Ramos (cell line): ENCODE data around the gene RALY.

ENCODE experiments used
- in situ Hi-C: fragments of 300-500 bp; cut with MboI; formaldehyde crosslinking; loops from one replicate; pipeline ENCODE4 v1.14.3; 2022; ENCODE audit warnings: low sequenced_read_pairs; ENCODE audit not compliant: unreplicated experiment

The RALY gene

DNA sequence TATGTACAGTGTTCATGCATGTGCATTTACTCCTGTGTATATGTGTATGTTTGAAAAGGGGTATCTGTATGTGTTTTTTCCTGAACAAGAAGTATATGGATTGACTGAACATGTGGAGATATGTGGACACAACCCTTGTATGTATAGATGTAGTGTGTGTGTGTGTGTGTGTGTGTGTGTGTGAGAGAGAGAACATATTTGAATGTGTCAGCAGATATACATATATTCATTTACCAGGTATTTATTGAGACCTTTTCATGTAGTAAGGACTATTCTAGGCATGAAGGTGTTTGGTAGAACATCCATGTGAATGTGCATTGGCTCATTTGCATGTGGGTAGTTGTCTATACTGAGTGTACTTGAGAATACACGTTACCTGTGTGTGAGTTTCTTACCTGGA, 79.1 kb downstream of the RALY start:
- in situ Hi-C loops = no loop called here

DNA sequence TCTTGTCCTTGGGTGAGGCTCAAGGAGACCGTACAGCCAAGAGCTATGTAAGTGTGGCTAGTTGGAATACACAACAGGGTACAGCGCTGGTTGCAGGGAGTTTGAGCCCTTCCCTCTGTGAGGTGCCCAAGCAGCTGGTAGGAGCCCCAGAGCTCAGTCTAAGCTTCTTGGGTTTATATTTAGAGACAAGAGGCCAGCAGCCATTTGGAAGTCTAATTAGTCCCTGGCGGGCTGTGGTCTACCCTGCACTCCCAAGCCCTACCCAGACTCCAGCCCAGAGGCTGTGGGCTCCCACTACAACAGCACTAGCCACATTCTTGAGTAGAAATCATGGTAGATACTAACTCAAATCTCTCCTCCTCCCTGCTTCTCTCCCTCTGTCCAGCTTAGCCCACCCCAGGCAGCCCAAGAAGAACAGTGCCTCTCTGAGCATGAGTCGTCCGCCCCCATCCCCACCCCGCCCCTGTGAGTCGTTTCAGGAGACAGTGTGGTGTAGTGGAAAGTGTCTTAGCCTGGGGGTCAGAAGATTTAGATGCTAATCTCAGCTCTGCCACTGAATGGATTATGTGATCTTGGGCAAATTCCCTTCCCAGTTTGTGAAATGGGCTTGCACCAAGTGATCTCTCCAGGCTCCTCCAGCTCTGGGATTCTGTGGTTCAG, 80.5 kb downstream of the RALY start:
- in situ Hi-C loops = no loop called here

DNA sequence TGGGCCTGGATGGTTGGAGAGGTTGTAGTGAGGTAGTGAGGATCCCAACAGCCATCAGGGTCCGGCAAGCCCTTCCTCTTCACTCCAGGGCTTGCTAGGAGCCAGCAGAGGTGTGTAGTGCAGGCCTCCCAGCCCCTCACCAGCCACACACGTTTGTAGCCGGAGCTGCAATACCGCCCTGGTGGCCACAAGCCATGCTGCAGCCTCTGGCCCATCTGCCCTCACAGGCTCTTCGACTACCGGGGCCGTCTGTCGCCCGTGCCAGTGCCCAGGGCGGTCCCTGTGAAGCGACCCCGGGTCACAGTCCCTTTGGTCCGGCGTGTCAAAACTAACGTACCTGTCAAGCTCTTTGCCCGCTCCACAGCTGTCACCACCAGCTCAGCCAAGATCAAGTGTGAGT, 81.9 kb downstream of the RALY start:
- in situ Hi-C loops = no loop called here

DNA sequence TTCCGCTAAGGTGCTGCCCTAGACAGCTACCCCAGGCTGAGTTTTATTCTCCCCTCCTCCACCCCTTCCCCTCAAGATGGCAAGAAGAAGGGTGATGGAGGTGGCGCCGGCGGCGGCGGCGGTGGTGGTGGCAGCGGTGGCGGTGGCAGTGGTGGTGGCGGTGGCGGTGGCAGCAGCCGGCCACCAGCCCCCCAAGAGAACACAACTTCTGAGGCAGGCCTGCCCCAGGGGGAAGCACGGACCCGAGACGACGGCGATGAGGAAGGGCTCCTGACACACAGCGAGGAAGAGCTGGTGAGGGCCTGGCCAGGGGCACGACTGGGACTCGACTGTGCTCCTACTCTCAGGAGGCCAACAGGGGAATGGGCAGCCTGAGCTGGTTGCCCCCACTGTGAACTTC, 83.2 kb downstream of the RALY start:
- in situ Hi-C loops = no loop called here

DNA sequence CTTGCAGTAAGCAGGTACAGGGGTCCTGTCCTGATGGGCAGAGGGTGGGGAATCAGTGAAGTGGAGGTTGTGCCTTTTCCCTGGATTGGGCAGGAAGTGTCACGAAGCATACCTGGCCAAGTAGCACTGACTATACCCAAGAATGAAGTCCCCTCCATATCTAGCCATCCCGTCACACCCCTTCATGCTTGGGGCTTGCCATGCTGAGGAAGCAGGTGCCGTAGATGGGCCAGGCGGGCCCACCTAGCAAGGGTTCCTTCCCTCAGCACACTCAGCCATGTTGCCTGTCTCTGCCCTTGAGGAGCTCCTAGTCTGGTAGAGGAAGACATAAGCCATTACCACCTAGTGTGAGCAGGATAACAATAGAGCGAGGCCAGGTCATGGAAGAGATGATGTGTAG, 84.8 kb downstream of the RALY start:
- in situ Hi-C loops = no loop called here

GRCh38 chr20:34079818-34080217, 86.1 kb downstream of the RALY start:
- in situ Hi-C loops = no loop called here

DNA sequence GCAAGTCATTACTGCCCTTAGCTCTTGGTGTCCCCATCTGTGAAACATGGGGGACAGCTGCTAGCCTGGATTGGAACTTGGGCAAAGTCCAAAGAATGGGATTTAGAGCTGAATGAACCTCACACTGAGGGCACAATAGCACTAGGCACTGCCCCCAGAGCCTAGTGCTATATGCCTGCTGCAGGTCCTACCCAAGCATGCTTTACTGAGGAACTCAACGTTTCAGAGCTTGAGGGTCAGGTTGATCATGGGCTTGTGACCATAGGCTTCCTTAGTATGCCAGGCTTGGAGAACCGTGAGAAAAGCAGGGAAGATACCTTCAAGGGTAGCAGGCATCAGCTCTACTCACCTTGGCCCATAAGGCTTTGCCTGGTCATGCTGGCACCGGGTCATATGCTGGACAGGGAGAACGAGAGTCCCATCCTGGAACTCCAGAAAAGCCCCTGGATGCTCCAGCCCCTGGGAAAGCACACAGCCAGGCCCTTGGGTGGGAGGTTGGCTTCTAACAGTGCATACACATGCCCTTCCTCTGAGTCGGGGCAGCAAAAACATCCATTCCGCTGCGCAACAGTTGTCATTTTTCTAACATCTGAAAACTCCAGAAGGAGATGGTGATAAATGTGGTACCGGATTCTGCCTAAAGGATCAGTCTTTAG, 88.6 kb downstream of the RALY start:
- in situ Hi-C loops = no loop called here

DNA sequence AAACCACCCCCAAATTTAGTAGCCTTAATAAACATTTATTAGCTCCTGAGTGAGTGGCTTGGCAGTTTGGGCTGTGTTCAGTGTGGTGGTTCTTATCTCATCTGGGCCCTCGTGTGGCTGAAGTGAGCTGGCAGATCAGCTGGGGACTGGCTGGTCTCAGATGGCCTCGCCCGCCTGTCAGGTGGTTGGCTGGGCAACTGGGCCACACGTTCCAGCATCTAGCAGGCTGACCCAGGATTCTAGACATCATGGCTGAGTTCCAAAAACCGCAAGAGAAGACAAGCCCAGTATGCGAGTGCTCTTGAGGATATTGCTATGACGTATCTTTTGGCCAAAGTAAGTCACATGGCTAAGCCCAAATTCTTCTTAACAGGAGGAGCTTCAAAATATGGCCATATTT, 89.4 kb downstream of the RALY start:
- in situ Hi-C loops = no loop called here

DNA sequence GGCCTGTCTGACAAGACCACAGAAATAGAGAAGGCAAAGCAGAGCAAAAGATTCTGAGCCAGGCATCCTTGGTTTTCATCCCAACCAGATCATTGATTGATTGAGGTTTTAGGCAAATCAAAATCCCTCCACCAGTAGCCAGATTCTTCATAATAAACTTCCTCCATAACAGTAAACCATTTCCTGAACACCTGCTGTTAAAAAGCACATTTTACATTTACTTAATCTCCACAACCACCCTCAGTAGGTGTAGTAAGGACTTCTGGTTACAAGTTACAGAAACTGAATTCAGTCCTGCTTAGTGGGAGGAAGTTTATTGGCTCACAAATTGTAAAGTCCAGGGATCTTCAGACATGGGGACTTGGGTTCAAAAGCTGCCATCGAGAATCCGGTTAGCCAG, 90.1 kb downstream of the RALY start:
- in situ Hi-C loops = no loop called here

GRCh38 chr20:34084227-34084923, 90.7 kb downstream of the RALY start:
- in situ Hi-C loops = no loop called here

- in situ Hi-C loops = no loop called here
Observed at GRCh38 chr20:34085544-34086040, 91.9 kb downstream of the RALY start.

DNA sequence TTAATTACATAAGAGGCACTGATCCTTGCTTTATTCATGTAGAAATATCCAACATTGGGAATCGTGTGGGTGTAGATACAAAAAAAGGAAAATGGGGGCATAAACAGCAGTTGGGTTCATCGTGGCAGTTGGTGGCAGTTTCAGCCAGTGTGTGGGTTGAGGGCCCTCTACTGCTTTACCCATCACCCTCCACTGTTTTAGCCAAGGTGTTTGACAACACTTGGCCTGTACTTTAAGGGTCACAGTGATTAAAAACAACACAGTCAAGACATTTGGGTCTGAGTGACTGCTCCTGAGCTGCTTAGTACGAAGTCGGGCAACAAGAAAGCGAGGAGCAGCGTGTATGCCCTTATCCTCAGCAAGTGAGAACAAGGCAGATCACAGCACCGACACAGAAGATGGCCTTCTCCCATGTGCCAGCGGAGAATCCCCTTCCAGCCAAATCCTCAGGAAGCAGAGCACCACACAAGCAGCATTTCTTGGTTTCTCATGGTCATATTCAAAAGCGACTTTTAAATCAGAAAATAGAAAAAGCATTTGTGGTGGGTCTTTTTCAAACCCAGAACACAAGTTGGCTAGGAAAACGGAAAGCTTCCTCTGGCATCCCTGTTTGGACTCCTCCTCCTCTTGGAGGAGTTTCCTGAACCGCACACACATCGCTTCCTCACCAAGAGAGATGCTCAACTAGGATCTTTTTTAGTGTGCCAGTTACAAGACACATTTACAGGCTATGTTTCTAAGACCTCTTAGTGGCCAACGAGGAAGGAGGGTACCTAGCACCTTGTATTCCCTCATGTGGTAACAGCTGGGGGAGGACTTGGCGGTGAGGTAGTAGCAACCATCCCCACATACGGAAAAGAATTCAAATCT, 94.8 kb downstream of the RALY start:
- in situ Hi-C loops = no loop called here

DNA sequence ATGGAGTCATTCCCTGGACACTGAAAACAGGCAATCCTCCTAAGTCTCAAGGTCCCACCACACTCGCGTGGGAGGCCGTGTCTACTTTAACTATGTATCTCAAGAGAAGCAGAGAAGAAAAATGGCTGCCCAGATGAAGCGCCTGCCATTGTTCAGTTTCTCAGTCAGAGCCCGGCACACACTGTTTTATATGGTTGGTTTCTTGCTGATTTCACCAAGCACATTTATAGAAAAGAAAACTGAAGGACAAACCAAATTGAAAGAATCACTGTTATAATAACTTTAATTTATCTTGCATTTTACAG, 95.4 kb downstream of the RALY start:
- in situ Hi-C loops = no loop called here

DNA sequence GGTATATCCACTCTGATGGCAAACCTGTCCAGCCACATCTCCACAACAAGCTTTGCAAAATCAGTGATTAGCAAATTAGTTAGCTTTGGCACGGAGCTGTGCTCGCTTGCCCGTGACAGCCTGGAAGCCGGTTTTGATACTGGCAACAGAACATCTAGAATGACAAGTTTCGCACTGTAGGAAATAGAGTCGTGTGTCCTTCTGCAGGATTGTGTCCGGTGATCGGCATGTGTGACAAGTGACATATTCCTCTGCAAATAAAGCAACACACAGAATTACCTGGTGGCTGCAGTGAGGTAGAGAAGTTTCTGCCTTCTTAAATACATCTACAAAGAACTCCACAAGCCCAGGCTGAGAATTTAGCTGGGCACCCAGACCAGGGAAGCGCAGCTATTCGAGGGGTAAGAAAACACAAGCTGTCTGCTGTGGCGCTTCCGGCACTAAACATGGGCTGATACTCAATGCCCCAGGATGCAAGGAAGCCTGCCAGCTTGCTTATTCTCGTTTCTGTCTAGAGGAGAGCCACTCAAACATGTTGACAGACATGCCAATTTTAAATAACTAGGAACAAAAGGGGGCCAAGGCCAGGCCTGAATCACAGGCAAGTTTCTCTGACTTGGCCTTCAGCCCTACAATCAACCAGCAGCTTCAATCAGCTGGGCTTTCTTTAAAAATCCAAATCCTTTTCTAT, 96.1 kb downstream of the RALY start:
- in situ Hi-C loops = no loop called here

GRCh38 chr20:34090645-34091044, 96.9 kb downstream of the RALY start:
- in situ Hi-C loops = no loop called here

GRCh38 chr20:34091637-34092200, 98.0 kb downstream of the RALY start:
- in situ Hi-C loops = no loop called here

DNA sequence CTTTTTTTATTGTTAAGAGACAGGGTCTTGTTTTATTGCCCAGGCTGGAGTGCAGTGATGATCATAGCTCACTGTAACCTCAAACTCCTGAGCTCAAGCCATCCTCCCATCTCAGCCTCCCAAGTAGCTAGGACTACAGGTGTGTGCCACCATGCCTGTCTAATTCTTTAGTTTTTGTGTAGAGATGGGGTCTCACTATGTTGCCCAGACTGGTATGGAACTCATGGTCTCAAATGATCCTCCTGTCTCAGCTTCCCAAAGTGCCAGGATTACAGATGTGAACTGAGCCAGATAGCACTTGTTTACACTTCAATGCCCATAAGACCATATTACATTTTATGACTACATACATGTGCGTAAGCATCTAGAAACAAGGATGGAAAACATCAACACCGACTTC, 100.2 kb downstream of the RALY start:
- in situ Hi-C loops = no loop called here

DNA sequence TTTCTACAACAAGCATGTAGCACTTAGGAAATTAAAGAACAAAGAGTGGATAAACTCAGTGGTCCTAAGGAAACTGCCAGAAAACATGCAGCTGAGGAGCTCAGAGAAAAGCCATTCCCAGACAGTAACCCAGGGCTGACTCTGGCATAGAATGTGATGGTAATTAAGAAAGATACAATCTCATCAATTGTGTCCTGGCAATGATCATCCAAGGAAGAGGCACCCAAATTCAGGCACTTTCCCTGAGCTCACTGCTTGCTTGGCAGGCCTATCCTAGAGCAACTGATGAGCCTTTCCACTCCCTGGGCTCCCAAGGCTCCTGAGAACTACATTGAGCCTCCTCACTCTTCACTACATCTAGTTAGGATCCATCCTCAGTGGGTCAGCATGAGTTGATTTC, 102.1 kb downstream of the RALY start:
- in situ Hi-C loops = no loop called here

DNA sequence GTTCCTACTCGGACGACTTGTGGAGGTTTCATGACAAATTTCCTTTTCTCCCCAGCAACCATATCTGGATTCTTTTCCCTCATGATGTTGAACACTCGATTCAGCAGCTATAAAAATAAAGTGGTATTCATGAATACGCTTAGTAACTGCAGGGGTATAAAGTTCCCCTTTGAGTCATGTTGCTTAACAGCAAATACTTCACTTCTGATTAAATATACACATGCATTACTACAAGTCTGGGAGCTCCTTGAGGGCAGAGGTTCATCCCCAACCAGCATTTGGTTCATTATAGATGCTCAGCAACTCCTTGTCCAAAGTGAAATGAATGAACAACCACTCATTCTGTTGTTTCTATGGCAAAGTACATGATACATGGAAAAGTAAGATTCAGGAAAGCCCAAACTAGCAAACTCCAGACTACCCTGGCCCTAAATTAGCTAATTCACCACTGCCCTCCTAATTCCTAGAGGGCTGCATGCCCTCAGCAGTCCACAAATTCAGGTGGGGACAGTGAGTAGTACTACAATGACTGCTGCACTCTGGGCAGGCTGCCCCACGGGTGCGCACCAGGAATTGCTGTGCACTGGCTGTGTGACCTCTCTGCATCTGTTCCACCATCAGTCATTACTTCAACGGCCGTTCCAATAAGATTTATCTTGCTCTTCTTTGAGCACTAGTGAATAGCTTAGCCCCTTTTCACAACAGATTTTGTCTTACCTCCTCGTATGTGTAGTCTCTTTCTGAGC, 103.2 kb downstream of the RALY start:
- in situ Hi-C loops = no loop called here
